Measurements from ENCODE around the gene TMEM234.

The TMEM234 gene

GRCh38 chr1:32239337-32239736 is 17.2 kb upstream of the TMEM234 start:
- DNase-seq, result no peak

GRCh38 chr1:32234792-32235191 is 12.6 kb upstream of the TMEM234 start:
- DNase-seq, result no peak

- DNase-seq, result no peak
Observed at GRCh38 chr1:32232558-32233304, 10.6 kb upstream of the TMEM234 start.

GRCh38 chr1:32231843-32232432 is 9.8 kb upstream of the TMEM234 start:
- no peak for DNase-seq

- no peak for DNase-seq
Observed at GRCh38 chr1:32228771-32229170, 6.6 kb upstream of the TMEM234 start.

GRCh38 chr1:32224285-32224684 is 2.1 kb upstream of the TMEM234 start:
- DNase-seq, result no peak

GRCh38 chr1:32223683-32224082 is 1.5 kb upstream of the TMEM234 start:
- no peak for DNase-seq

- no peak for DNase-seq
Observed at GRCh38 chr1:32221581-32221979, 573 bp downstream of the TMEM234 start.

GRCh38 chr1:32220746-32221580 is 1.2 kb downstream of the TMEM234 start:
- no peak for DNase-seq

GRCh38 chr1:32219022-32219421 is 3.1 kb downstream of the TMEM234 start:
- DNase-seq, result no peak

GRCh38 chr1:32216566-32216965 is 5.6 kb downstream of the TMEM234 start:
- DNase-seq, result no peak

- peak; percentile 44 for DNase-seq
Observed at GRCh38 chr1:32215629-32216480, 6.3 kb downstream of the TMEM234 start.

- no peak for DNase-seq
Observed at GRCh38 chr1:32208891-32209328, 13.2 kb downstream of the TMEM234 start, which contains the start of gene DCDC2B. Gene DCDC2B, plus strand, starts transcription at chr1:32209089. Its CDS starts 5 bp downstream, at chr1:32209094.

- DNase-seq, result no peak
Observed at GRCh38 chr1:32208469-32208868, 13.7 kb downstream of the TMEM234 start.

- DNase-seq, result peak; percentile 84
Observed at GRCh38 chr1:32205401-32206370, 16.5 kb downstream of the TMEM234 start, which contains the start of gene IQCC. Gene IQCC, plus strand, starts transcription at chr1:32205671. Its CDS starts 11 bp downstream, at chr1:32205682.

GRCh38 chr1:32204943-32205361 is 17.2 kb downstream of the TMEM234 start:
- DNase-seq, result no peak

GRCh38 chr1:32201011-32201855 is 20.9 kb downstream of the TMEM234 start:
- peak; percentile 78 for DNase-seq

GRCh38 chr1:32200226-32201010 is 21.7 kb downstream of the TMEM234 start, which contains the start of gene CCDC28B:
Gene CCDC28B, plus strand, starts transcription at chr1:32200595. Its CDS starts 1,341 bp downstream, at chr1:32201936.
- DNase-seq, result peak; percentile 48

GRCh38 chr1:32199717-32200072 is 22.5 kb downstream of the TMEM234 start:
- DNase-seq, result no peak

Data from central memory CD4-positive, alpha-beta T cell (primary cell).